ENCODE results near the gene ITGB3. TPM values are rescaled to one million over a fixed set of nuclear protein-coding genes. Genes with fewer than 3 reads are reported as not detected.
"Not testable (repeated sequence)": the region's sequence is repeated elsewhere in the genome, so short reads cannot be mapped to it uniquely, and the experiment has no call there.

The ITGB3 gene
- total RNA-seq, 1 donor from 2014 or later = 6.6 TPM

GRCh38 chr17:47212458-47212857, 41.2 kb upstream of the ITGB3 start:
- Histone ChIP-seq H3K4me1 (no peaks in the 10 kb centered on the region), H3K9me3 (no peaks in the 10 kb centered on the region), H3K36me3 (no peaks in the 10 kb centered on the region), H3K27me3 (no peaks in the 10 kb centered on the region), H3K27ac (no peak overlapping the region), H3K4me3 (no peak overlapping the region)
- intact Hi-C loops (cut with DNase I) = no loop called here
- no peak for TF ChIP-seq CTCF (IDR thresholded peaks at IDR 0.05)
- DNase-seq (no peak), ATAC-seq (no peak)

- no peak for ATAC-seq
- H3K27me3 ChIP-seq = no peaks in the 10 kb centered on the region
- no peaks in the 10 kb centered on the region for H3K4me1 ChIP-seq
- TF ChIP-seq CTCF (IDR thresholded peaks at IDR 0.05) = no peak
- H3K4me3 ChIP-seq = no peak overlapping the region
- H3K27ac ChIP-seq = no peak overlapping the region
- DNase-seq = no peak
- intact Hi-C loops (cut with DNase I) = no loop called here
- H3K9me3 ChIP-seq = no peaks in the 10 kb centered on the region
- H3K36me3 ChIP-seq = no peaks in the 10 kb centered on the region
These were observed 40.1 kb upstream of the ITGB3 start for GRCh38 chr17:47213540-47213939.

GRCh38 chr17:47214931-47215330, 38.7 kb upstream of the ITGB3 start:
- no peak overlapping the region for H3K27ac ChIP-seq
- no peaks in the 10 kb centered on the region for H3K9me3 ChIP-seq
- intact Hi-C loops (cut with DNase I) = no loop called here
- DNase-seq = no peak
- H3K27me3 ChIP-seq = no peaks in the 10 kb centered on the region
- H3K4me3 ChIP-seq = no peak overlapping the region
- ATAC-seq = no peak
- H3K4me1 ChIP-seq = no peaks in the 10 kb centered on the region
- no peaks in the 10 kb centered on the region for H3K36me3 ChIP-seq
- no peak for TF ChIP-seq CTCF (IDR thresholded peaks at IDR 0.05)

- DNase-seq; ATAC-seq; intact Hi-C loops (cut with DNase I); H3K27ac ChIP-seq; H3K4me3 ChIP-seq; H3K36me3 ChIP-seq; H3K9me3 ChIP-seq; H3K27me3 ChIP-seq; H3K4me1 ChIP-seq: not testable (repeated sequence)
These were observed 36.8 kb upstream of the ITGB3 start for GRCh38 chr17:47216821-47217220.

- DNase-seq; H3K4me3 ChIP-seq; H3K4me1 ChIP-seq; H3K27me3 ChIP-seq; H3K36me3 ChIP-seq; intact Hi-C loops (cut with DNase I); H3K9me3 ChIP-seq; ATAC-seq; H3K27ac ChIP-seq: not testable (repeated sequence)
These were observed 36.3 kb upstream of the ITGB3 start for GRCh38 chr17:47217279-47217678.

- ATAC-seq (peak; percentile 24), DNase-seq (no peak)
- no peaks in the 10 kb centered on the region for H3K36me3 ChIP-seq
- no peaks in the 10 kb centered on the region for H3K27me3 ChIP-seq
- H3K4me1 ChIP-seq = peaks cover 11% of the 10 kb centered on the region
- no peak for TF ChIP-seq CTCF (IDR thresholded peaks at IDR 0.05)
- intact Hi-C loops (cut with DNase I) = no loop called here
- no peaks in the 10 kb centered on the region for H3K9me3 ChIP-seq
- no peak overlapping the region for H3K4me3 ChIP-seq
- no peak overlapping the region for H3K27ac ChIP-seq
These were observed 34.7 kb upstream of the ITGB3 start for GRCh38 chr17:47218896-47219430.

All from upper lobe of right lung (tissue), 1 donor.